Lung (tissue), 12 donors: ENCODE results near the gene AGBL4. TPM values are rescaled to one million over a fixed set of nuclear protein-coding genes. Genes with fewer than 3 reads are reported as not detected.

Source experiments
- ATAC-seq: fragments of 200-7000 bp; cut with Tn5 transposase; one replicate; pipeline ENCODE4 v1.9.1; 2020; ENCODE audit warnings: moderate number of reproducible peaks; ENCODE audit not compliant: insufficient read depth, low FRiP score
- DNase-seq, 3 donors: peaks; one replicate each; pipeline ENCODE4 v3.0.0-alpha.2; 2013 to 2017
- H3K27ac ChIP-seq, 2 donors: one replicate each; pipeline ENCODE4 v1.5.1; 2013; ENCODE audit warnings: mild to moderate bottlenecking in 2 of 2, moderate library complexity in 2 of 2, control low read depth in 1 of 2, inconsistent platforms in 1 of 2, low read depth in 1 of 2, low read length in 1 of 2
- H3K27me3 ChIP-seq, 3 donors: one replicate each; pipeline ENCODE4 v1.5.1; 2013; ENCODE audit warnings: low read length in 2 of 3; ENCODE audit not compliant: control insufficient read depth in 3 of 3, insufficient read depth in 3 of 3
- H3K36me3 ChIP-seq, 4 donors: one replicate each; pipeline ENCODE4 v1.5.1; 2013; ENCODE audit warnings: low read length in 4 of 4, mild to moderate bottlenecking in 1 of 4, moderate library complexity in 1 of 4; ENCODE audit not compliant: control insufficient read depth in 4 of 4, insufficient read depth in 4 of 4
- H3K4me1 ChIP-seq, 5 donors: one replicate each; pipeline ENCODE4 v1.5.1; 2013; ENCODE audit warnings: low read length in 5 of 5, mild to moderate bottlenecking in 2 of 5, moderate library complexity in 1 of 5; ENCODE audit not compliant: control insufficient read depth in 5 of 5, insufficient read depth in 5 of 5
- H3K4me3 ChIP-seq: one replicate; pipeline ENCODE4 v1.5.1; 2013; ENCODE audit warnings: mild to moderate bottlenecking, control low read depth, moderate library complexity
- H3K9ac ChIP-seq, 2 donors: one replicate each; pipeline ENCODE4 v1.5.1; 2013; ENCODE audit warnings: low read length in 2 of 2, control low read depth in 1 of 2; ENCODE audit not compliant: insufficient read depth in 1 of 2
- H3K9me3 ChIP-seq, 4 donors: one replicate each; pipeline ENCODE4 v1.5.1; 2013; ENCODE audit warnings: low read length in 3 of 4, mild to moderate bottlenecking in 1 of 4, moderate library complexity in 1 of 4; ENCODE audit not compliant: control insufficient read depth in 4 of 4, insufficient read depth in 3 of 4
- CTCF ChIP-seq: IDR thresholded peaks from 2 replicates; pipeline ENCODE4 v1.5.1; 2012; ENCODE audit warnings: mild to moderate bottlenecking; ENCODE audit errors: control extremely low read depth, extremely low read depth
- WGBS, 2 donors: extraction: QIAGEN DNeasy Blood & Tissue Kit; methylation state at CpG; one replicate each; pipeline ENCODE4 v1.1.7; 2013; 5-methylcytosine and 5-hydroxymethylcytosine counted together
- polyA plus RNA-seq, 2 donors: library from polyadenylated mRNA; stranded (reverse); fragments of 200-250 nt; gene quantifications; one replicate each; pipeline ENCODE4 v1.2.1, GENCODE V29; 2013
- total RNA-seq, 2 donors: library from RNA; depleted of rRNA in 1 of 2; stranded (reverse); fragments of >200 nt in 1 of 2; gene quantifications; one replicate each; pipeline ENCODE4 v1.2.1, GENCODE V29; 2014 to 2021
- donor health status: control.
- donor health status: control.
- donor health status: Bipolar disorder and iron deficiency.
- donor health status: healthy.
- donor health status: DM: yes; HTN: yes; CAD: no.

AGBL4 gene
- total and polyA plus RNA-seq, 4 donors = 0.24 to 7.5 (median 2.6) TPM

- H3K27ac ChIP-seq = no peak overlapping the region
- H3K4me1 ChIP-seq = peaks cover 0 to 15% (median 0%) of the 10 kb centered on the region in 5 donors
- no peaks in the 10 kb centered on the region for H3K27me3 ChIP-seq
- H3K9me3 ChIP-seq = peaks cover 0 to 5% (median 0%) of the 10 kb centered on the region in 4 donors
- 77 to 82% methylated on average over 1 of the region's 1 CpG for WGBS, 2 donors
- H3K4me3 ChIP-seq = no peak overlapping the region
- DNase-seq (no peak), ATAC-seq (no peak)
- no peak overlapping the region for H3K9ac ChIP-seq
- no peaks in the 10 kb centered on the region for H3K36me3 ChIP-seq
- TF ChIP-seq CTCF = no peak
Observed at GRCh38 chr1:48906164-48906563, 1117.6 kb downstream of the AGBL4 start.

- TF ChIP-seq CTCF = no peak
- WGBS, 2 donors = 71 to 78% methylated on average over 1 of the region's 1 CpG
- Histone ChIP-seq H3K9me3 (peaks cover 0 to 5% (median 0%) of the 10 kb centered on the region in 4 donors), H3K4me3 (no peak overlapping the region), H3K9ac (no peak overlapping the region), H3K36me3 (no peaks in the 10 kb centered on the region), H3K4me1 (peaks cover 0 to 6% (median 0%) of the 10 kb centered on the region in 5 donors), H3K27me3 (no peaks in the 10 kb centered on the region), H3K27ac (no peak overlapping the region)
- no peak for DNase-seq
- ATAC-seq = no peak
Observed at GRCh38 chr1:48903291-48903690, 1120.5 kb downstream of the AGBL4 start.

GRCh38 chr1:48898894-48899293, 1124.9 kb downstream of the AGBL4 start:
- no peak overlapping the region for H3K4me3 ChIP-seq
- H3K9ac ChIP-seq = no peak overlapping the region
- H3K4me1 ChIP-seq = no peaks in the 10 kb centered on the region
- ATAC-seq = no peak
- no peaks in the 10 kb centered on the region for H3K36me3 ChIP-seq
- 84 to 90% methylated on average over 32 of the region's 32 CpGs for WGBS, 2 donors
- H3K27ac ChIP-seq = no peak overlapping the region
- no peak for DNase-seq
- H3K9me3 ChIP-seq = peaks cover 0 to 5% (median 0%) of the 10 kb centered on the region in 4 donors
- no peak for TF ChIP-seq CTCF
- no peaks in the 10 kb centered on the region for H3K27me3 ChIP-seq

GRCh38 chr1:48889615-48890014, 1134.1 kb downstream of the AGBL4 start:
- H3K4me3 ChIP-seq = no peak overlapping the region
- no peaks in the 10 kb centered on the region for H3K36me3 ChIP-seq
- WGBS, 2 donors = 74 to 83% methylated on average over 3 of the region's 3 CpGs
- no peak for ATAC-seq
- H3K4me1 ChIP-seq = peaks cover 0 to 31% (median 17%) of the 10 kb centered on the region in 5 donors
- no peak overlapping the region for H3K9ac ChIP-seq
- no peak for TF ChIP-seq CTCF
- peaks cover 0 to 6% (median 0%) of the 10 kb centered on the region in 4 donors for H3K9me3 ChIP-seq
- no peak for DNase-seq
- H3K27me3 ChIP-seq = no peaks in the 10 kb centered on the region
- no peak overlapping the region for H3K27ac ChIP-seq
